GM19240 (cell line): ENCODE data around the gene PCYOX1L.
"Not testable (repeated sequence)": the region's sequence is repeated elsewhere in the genome, so short reads cannot be mapped to it uniquely, and the experiment has no call there.

Experiments
- DNase-seq: peaks from one replicate; pipeline ENCODE4 v3.0.0; 2011; ENCODE audit warnings: low spot score; ENCODE audit not compliant: insufficient read length

The PCYOX1L gene

DNA sequence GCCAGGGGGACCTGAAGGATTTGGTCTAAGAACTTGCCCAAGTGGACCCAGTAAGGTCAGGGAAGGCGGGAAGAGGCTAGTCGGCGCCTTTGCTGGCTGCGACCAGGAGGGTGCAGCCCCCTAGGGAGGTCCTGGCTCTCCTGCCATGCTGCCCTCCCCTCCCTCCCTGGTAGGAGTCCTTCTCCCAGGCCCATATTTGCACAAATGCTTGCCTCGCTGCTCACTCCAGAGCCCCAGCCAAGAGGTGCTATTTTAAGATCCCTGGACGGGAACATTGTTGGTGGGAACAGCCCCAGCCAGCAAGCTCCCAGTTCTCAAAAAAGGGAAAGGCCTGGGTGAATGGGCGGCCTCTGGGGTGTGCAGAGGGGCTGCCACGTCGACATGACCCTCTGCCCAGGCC is 25.6 kb downstream of the PCYOX1L start:
- DNase-seq: no peak

GRCh38 chr5:149386166-149386565 is 28.3 kb downstream of the PCYOX1L start:
- DNase-seq: no peak

GRCh38 chr5:149387081-149387631 is 29.3 kb downstream of the PCYOX1L start:
- no peak for DNase-seq

- no peak for DNase-seq
These were observed 30.1 kb downstream of the PCYOX1L start for GRCh38 chr5:149387982-149388381.

GRCh38 chr5:149388498-149389190 is 30.8 kb downstream of the PCYOX1L start:
- no peak for DNase-seq

- DNase-seq: no peak
These were observed 32.0 kb downstream of the PCYOX1L start for GRCh38 chr5:149389552-149390495.

DNA sequence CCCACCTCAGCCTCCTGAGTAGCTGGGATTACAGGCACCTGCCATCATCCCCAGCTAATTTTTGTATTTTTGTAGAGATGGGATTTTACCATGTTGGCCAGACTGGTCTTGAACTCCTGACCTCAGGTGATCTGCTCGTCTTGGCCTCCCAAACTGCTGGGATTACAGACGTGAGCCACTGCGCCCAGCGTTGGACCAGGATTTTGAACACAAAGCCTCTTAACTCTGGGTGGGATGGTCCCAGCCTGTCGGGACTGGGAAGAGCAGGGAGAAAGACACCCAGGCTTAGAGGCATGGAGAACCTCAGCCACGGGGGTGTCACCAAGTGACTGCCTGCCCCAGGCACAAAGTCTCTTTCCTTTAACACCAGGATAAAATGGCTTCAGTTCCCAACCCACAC is 33.2 kb downstream of the PCYOX1L start:
- not testable (repeated sequence) for DNase-seq

DNA sequence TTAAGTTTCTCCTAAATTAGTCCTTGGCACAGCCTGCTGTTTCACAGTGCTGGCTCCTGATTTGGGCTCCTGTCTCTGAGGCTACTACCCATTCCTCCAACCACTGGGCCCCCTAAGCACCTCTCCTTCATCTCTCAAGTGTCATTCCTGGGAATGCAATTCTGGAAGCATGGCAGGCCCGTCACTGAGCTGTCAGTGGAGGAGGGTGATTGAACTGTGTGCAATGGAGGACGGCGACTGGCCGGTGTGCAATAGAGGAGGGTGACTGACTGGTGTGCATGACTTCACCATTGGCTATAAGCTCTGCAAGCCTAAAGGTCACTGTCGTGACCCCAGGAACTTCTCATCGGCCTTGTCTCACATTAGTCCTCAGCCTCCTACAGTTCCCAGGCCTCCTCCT is 33.7 kb downstream of the PCYOX1L start:
- no peak for DNase-seq

DNA sequence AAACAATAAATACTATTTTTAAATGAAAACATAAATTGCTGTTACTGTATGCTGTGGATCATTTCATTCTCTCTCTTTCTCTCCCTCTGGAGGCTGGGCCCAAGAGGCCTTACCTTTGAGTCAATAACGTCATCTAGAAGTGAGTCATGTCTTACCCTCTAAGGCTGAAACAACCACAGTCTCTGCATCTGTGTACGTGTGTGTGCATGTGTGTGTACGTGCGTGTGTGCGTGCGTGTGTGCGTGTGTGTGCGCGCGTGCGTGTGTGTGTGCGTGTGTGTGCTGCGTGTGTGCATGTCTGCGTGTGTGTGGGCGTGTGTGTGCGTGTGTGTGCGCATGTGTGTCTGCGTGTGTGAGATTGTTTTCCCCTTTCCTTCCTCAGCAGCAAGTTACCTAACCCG is 34.9 kb downstream of the PCYOX1L start:
- no peak for DNase-seq

DNA sequence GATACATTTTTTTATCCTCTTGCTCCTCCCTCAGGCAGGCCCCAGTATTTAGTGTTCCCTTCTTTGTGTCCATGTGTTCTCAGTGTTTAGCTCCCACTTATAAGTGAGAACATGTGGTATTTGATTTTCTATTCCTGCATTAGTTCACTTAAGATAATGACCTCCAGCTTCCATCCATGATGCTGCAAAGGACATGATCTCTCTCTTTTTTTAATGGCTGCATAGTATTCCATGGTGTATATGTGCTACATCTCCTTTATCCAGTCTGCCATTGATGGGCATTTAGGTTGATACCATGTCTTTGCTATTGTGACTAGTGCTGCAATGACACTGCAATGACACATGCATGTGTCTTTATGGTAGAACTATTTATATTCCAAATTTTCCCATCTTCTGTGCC is 37.1 kb downstream of the PCYOX1L start:
- DNase-seq: not testable (repeated sequence)

DNA sequence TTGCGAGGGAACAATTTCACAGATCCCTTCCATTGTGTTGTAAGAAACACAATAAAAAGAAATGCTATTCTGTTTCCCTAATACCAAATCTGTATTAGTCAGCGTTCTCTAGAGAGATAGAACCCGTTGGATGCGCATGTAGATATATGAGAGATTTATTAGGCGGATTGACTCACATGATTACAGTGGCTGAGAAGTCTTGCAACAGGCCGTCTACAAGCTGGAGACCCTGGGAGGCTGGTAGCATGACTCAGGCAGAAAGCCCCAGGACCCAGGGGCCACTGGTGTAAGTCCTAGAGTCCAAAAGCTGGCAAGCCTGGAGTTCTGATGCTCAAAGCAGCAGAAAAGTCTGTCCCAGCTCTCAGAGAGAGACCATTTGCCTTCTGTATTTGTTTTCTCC is 39.7 kb downstream of the PCYOX1L start:
- no peak for DNase-seq

GRCh38 chr5:149398747-149399266 is 41.0 kb downstream of the PCYOX1L start:
- DNase-seq: not testable (repeated sequence)

DNA sequence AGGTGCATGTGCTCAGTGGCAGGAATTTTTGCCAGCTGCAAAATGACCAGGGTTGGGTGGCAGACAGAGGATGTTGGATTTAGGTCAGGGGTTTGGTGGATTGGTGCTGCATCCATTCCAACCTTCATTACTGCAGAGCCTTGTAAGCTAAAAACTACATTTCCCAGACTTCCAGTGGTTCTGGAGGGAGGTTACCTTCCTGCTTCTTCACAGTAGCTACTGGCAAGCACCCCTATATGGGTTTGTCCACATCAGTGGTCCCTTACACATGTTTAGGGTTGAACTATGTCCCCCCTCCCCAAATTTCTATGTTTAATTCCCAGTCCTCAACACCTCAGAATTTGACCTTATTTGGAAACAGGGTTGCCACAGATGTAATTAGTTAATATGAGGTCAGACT is 41.9 kb downstream of the PCYOX1L start:
- DNase-seq: no peak

DNA sequence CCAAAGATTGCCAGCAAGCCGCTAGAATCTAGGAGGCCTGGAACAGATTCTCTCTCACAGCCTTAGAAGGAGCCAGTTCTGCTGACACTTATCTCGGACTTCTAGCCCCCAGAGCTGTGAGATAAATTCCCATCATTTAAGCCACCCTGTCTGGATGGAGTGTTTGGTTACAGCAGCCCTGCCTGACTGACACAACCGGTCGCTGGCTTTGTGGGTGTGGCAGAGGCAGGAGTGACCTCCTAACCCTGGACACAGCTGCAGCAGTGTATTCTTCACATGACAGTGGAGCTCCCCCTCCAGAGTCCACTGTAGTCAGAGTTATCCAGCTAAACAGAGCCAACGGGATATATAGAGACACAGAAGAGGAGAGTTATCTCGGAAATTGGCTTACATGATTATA is 42.5 kb downstream of the PCYOX1L start:
- no peak for DNase-seq

GRCh38 chr5:149401051-149401450 is 43.2 kb downstream of the PCYOX1L start:
- DNase-seq: no peak

DNA sequence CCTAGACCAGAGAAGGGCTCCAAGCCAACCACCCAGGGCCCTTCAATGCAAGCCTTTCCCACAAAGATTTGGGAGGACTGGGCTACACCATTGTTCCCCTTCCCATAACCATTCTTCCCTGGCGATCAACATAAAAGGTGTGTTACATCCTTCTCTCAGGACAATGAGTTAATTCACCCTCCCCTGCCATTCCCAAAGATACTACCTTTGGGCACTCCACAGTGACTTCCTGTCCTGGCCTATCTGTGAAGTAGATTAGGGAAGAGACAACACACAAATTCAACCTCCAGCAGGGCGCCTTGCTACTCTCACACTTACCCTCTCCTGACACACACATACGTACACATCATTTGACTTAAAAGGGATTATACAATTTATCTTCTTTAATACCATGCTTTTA is 44.4 kb downstream of the PCYOX1L start:
- no peak for DNase-seq

GRCh38 chr5:149403923-149404745 is 46.3 kb downstream of the PCYOX1L start:
- no peak for DNase-seq

GRCh38 chr5:149404746-149405549 is 47.1 kb downstream of the PCYOX1L start:
- DNase-seq: no peak

GRCh38 chr5:149405550-149406202 is 47.8 kb downstream of the PCYOX1L start:
- no peak for DNase-seq
